HG03025 (cell line): ENCODE data around the gene GALNT12.

ENCODE experiments used
- ATAC-seq: cut with Tn5 transposase; IDR thresholded peaks from one replicate; pipeline ENCODE4 v1.9.1; 2021; ENCODE audit warnings: mild to moderate bottlenecking, moderate library complexity; ENCODE audit not compliant: unreplicated experiment, low FRiP score

The GALNT12 gene

GRCh38 chr9:98855592-98855991 is 48.1 kb downstream of the GALNT12 start:
- ATAC-seq, result no peak

- ATAC-seq, result no peak
Observed at GRCh38 chr9:98856982-98857381, 49.5 kb downstream of the GALNT12 start.

- ATAC-seq, result no peak
Observed at GRCh38 chr9:98859941-98860340, 52.5 kb downstream of the GALNT12 start.

GRCh38 chr9:98860871-98861293 is 53.4 kb downstream of the GALNT12 start:
- no peak for ATAC-seq

- no peak for ATAC-seq
Observed at GRCh38 chr9:98861781-98862504, 54.5 kb downstream of the GALNT12 start.

GRCh38 chr9:98862936-98863335 is 55.5 kb downstream of the GALNT12 start:
- ATAC-seq, result no peak

- no peak for ATAC-seq
Observed at GRCh38 chr9:98864281-98865174, 57.1 kb downstream of the GALNT12 start.

GRCh38 chr9:98865284-98865875 is 57.9 kb downstream of the GALNT12 start:
- ATAC-seq, result no peak

- ATAC-seq, result no peak
Observed at GRCh38 chr9:98866435-98867102, 59.1 kb downstream of the GALNT12 start.

GRCh38 chr9:98867103-98867428 is 59.6 kb downstream of the GALNT12 start:
- ATAC-seq, result no peak

GRCh38 chr9:98867429-98868168 is 60.1 kb downstream of the GALNT12 start:
- ATAC-seq, result no peak

- ATAC-seq, result no peak
Observed at GRCh38 chr9:98869078-98869745, 61.7 kb downstream of the GALNT12 start.

GRCh38 chr9:98869866-98870265 is 62.4 kb downstream of the GALNT12 start:
- ATAC-seq, result no peak

GRCh38 chr9:98870782-98871557 is 63.5 kb downstream of the GALNT12 start:
- ATAC-seq, result no peak

GRCh38 chr9:98871558-98872065 is 64.1 kb downstream of the GALNT12 start:
- ATAC-seq, result no peak

- ATAC-seq, result no peak
Observed at GRCh38 chr9:98873526-98873925, 66.1 kb downstream of the GALNT12 start.

- ATAC-seq, result no peak
Observed at GRCh38 chr9:98873951-98874371, 66.5 kb downstream of the GALNT12 start.

- ATAC-seq, result no peak
Observed at GRCh38 chr9:98874721-98875255, 67.3 kb downstream of the GALNT12 start.
